Fibroblast of mammary gland (primary cell): Measurements from ENCODE around the gene GALNT14.

Experiments
- DNase-seq: peaks from one replicate; pipeline ENCODE4 v3.0.0-alpha.2; 2010; ENCODE audit warnings: low read depth
- H3K4me3 ChIP-seq: 2 replicates; pipeline ENCODE4 v1.5.1; 2011; ENCODE audit warnings: low read depth, mild to moderate bottlenecking, low read length, moderate library complexity; ENCODE audit not compliant: control insufficient read depth
- TF ChIP-seq, protein P1 (sequence below): conservative IDR thresholded peaks from 2 replicates; pipeline ENCODE4 v1.5.1; 2011; ENCODE audit warnings: low read depth, low read length, inconsistent platforms; ENCODE audit not compliant: control insufficient read depth, insufficient read depth

The GALNT14 gene

DNA sequence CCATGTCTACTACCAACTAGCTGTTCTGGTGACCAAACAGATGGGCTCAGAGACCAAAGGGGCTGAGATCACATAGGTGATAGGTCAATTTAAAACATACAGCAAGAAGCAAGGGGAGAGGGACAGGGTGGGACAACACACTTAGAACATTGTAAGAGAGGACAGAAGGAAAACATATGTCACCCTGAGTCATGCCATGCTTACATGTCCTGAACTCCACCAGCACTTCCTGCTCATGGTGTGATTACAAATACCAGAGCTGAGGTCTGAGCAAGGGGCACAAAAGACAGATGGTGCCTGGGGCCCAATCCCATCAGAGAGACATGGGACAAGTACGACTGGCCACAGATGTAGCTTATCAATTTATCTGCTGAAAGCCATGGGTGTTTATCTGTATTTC lies 28.7 kb upstream of the GALNT14 start:
- TF ChIP-seq, protein P1, sequence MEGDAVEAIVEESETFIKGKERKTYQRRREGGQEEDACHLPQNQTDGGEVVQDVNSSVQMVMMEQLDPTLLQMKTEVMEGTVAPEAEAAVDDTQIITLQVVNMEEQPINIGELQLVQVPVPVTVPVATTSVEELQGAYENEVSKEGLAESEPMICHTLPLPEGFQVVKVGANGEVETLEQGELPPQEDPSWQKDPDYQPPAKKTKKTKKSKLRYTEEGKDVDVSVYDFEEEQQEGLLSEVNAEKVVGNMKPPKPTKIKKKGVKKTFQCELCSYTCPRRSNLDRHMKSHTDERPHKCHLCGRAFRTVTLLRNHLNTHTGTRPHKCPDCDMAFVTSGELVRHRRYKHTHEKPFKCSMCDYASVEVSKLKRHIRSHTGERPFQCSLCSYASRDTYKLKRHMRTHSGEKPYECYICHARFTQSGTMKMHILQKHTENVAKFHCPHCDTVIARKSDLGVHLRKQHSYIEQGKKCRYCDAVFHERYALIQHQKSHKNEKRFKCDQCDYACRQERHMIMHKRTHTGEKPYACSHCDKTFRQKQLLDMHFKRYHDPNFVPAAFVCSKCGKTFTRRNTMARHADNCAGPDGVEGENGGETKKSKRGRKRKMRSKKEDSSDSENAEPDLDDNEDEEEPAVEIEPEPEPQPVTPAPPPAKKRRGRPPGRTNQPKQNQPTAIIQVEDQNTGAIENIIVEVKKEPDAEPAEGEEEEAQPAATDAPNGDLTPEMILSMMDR: no peak
- no peak for DNase-seq
- no peak overlapping the region for H3K4me3 ChIP-seq

DNA sequence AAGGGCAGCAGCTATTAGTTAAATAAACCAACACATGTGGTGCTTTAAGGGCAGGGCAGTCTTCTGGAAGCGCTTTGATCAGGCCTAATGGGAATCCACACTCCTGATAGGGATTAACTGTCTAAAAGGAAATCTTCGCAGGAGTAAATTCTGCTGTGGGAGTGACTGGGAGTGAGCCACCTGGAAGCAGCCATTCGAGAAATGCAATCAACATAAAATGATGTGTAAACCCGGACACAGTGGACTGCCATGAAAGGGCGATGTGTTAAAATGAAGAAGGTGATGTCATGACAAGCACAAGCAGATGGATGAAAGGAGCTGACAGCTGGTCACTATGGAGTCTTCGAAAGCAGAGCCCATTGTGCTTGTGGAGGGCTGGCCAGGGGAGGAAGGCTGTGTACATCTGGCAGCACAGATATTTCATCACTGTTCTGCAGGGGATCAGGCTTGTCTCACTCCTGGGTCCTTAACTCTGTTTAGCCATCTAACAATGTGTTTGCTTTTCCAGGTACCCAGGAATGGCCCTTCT lies 24.8 kb upstream of the GALNT14 start:
- no peak for DNase-seq
- H3K4me3 ChIP-seq: no peak overlapping the region
- TF ChIP-seq, protein P1: no peak

DNA sequence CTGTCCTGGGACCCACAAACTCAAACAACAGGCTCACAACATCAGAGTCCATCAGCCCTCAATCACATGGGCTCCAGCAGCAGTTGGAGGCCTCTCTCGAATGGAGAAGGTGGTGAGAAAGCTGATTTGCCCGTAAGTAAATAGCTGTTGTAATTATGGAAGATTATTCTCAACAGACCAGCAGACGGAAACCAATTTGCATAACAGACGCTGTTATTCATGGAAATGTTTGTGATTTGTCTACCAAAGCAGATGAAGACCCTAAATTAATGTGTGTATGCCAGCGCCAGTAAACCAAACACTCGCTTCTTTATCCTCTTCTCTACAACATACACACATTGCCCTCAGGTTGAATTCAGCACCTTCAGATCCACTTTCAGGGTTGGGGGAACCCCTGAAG lies 23.4 kb upstream of the GALNT14 start:
- no peak overlapping the region for H3K4me3 ChIP-seq
- no peak for DNase-seq
- TF ChIP-seq, protein P1: no peak

DNA sequence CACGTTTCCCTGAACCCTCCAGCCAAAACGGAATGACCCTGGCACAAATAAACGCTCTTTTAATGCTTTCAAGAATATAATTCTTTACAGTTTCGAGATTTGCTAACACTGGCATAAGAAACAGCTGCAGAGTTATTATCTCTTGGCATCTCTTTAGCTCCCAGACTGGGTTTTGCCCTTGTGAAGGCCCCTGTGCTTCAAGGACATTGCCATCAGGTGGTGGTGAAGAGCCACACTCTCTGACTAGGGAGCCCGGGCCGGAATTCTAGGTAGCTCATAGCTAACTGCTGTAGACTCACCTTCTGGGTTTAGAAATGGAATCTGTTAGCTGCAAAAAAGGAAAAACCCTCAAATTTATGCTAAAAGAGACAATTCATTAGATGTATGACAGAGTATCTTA lies 13.3 kb upstream of the GALNT14 start:
- H3K4me3 ChIP-seq: no peak overlapping the region
- DNase-seq: no peak
- TF ChIP-seq, protein P1: no peak

DNA sequence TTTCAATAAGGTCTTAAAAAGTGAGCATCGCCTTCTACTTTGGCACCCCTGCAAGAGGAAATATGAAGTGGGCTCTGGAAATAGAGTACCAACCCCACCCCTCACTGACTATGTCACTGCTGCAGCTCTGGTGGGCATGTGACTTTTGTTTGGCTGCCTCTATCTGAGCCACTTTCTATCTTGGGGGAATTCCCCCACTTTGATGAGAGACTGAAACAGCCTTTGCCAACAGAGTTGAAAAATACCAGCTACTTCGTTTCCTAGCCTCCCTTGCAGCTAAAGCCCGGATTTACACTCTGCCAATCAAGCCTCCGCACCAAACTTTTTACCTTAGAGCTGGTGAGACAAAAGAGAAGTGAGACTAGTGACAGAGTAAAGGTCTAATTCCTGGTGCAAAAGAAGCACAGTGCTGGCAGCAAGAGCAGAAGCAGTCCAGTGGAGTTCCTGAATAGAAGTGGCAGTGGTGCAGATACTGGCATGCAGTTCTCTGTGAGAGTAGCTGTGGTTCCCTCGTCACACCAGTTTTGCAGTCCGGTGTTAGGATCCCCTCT lies 12.0 kb upstream of the GALNT14 start:
- no peak for DNase-seq
- TF ChIP-seq, protein P1: no peak
- no peak overlapping the region for H3K4me3 ChIP-seq

DNA sequence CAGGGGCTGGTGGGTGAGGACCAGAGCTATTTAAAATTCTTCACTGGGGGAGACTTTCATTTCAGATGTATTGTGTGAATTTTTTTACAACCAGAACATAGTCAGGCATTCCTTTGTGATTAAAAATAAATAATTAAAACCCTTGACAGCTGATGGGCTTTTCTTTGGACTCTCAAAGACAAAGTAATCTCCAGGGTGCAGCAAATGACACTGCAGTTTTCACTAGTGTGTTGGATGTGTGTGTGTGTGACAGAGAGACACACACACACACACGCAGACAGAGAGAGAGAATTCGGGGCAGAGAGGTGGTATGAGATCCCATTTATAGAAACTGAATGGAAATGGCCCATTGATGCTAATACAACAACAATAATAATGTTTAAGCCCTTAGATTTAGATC lies 10.3 kb upstream of the GALNT14 start:
- H3K4me3 ChIP-seq: no peak overlapping the region
- TF ChIP-seq, protein P1: no peak
- DNase-seq: no peak

DNA sequence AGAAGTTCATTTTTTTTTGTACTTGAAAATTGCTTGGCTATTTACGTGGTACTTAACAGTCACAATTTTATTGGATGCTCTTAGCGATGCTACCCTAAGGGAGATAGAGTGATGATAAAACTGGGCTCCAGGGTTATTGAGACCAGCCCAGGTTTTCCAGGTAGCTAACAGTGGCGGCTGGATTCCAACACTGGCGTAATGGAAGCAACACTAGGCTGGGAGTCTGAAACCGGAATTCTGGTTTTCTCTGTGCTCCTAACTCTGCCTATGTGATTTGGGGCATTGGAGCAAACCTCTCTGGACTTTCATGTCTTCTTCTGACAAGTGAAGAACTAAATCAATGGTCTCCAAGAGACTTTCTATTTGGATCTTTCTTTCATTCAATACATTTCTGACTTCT lies 9.4 kb upstream of the GALNT14 start:
- TF ChIP-seq, protein P1: no peak
- no peak for DNase-seq
- no peak overlapping the region for H3K4me3 ChIP-seq
